ENCODE results near the gene GRIN2A. TPM values are rescaled to one million over a fixed set of nuclear protein-coding genes. Genes with fewer than 3 reads are reported as not detected.

Gene GRIN2A
- total RNA-seq, 1 donor from 2014 or later: 6.8 TPM

DNA sequence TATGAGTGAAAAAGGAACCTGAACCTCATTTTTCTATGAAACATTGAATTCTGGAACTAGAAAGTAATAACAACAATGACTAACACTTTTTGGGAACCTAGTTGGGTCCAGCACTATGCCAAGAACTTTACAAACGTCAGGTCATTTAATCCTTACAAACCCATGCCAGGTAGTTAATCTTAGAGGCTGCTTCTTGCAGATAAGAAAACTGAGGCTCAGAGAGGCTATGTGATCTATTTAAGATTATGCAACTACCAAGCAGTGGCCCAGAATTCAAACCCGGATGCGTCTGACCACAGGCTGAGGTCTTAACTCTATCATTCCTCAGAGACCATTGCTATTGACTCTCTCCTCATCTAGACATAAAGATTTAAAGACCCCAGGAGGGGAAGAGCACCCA, 358.7 kb downstream of the GRIN2A start:
- H3K4me1 Mint-ChIP-seq (ENCODE audit: low read depth, unreplicated experiment): peaks cover 17% of the 10 kb centered on the region

DNA sequence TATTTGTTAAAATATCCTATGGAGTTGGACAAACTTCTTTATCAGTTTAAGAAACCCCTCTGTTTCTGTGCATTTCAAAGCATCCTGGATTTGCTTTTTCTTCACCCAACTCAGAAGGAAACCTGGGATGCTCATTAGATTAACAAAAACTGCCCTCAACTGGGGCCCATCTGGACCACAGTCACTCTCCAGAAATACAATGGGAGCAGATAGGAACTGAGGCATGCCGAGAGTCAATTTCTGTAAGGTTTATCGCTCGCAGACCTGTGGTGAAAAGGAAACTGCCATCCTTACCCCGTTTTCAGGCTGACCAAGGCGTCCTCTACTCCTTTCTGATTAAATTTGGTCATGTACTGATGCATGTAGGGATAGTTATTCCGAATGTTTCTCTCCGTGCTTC, 360.3 kb downstream of the GRIN2A start:
- TF ChIP-seq, protein P1, sequence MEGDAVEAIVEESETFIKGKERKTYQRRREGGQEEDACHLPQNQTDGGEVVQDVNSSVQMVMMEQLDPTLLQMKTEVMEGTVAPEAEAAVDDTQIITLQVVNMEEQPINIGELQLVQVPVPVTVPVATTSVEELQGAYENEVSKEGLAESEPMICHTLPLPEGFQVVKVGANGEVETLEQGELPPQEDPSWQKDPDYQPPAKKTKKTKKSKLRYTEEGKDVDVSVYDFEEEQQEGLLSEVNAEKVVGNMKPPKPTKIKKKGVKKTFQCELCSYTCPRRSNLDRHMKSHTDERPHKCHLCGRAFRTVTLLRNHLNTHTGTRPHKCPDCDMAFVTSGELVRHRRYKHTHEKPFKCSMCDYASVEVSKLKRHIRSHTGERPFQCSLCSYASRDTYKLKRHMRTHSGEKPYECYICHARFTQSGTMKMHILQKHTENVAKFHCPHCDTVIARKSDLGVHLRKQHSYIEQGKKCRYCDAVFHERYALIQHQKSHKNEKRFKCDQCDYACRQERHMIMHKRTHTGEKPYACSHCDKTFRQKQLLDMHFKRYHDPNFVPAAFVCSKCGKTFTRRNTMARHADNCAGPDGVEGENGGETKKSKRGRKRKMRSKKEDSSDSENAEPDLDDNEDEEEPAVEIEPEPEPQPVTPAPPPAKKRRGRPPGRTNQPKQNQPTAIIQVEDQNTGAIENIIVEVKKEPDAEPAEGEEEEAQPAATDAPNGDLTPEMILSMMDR (IDR thresholded peaks at IDR 0.05; ENCODE audit: partially characterized antibody, unreplicated experiment): no peak
- Mint-ChIP-seq H3K27ac (ENCODE audit: unreplicated experiment) (no peak overlapping the region), H3K27me3 (ENCODE audit: unreplicated experiment) (peaks cover 4% of the 10 kb centered on the region), H3K9me3 (ENCODE audit: unreplicated experiment) (no peaks in the 10 kb centered on the region), H3K4me1 (ENCODE audit: low read depth, unreplicated experiment) (peaks cover 20% of the 10 kb centered on the region), H3K36me3 (ENCODE audit: unreplicated experiment) (no peaks in the 10 kb centered on the region), H3K4me3 (ENCODE audit: unreplicated experiment) (no peak overlapping the region)
- no peak for DNase-seq

More for the DNA sequence above, 358.7 kb downstream of the GRIN2A start:
- H3K27me3 Mint-ChIP-seq (ENCODE audit: unreplicated experiment): peaks cover 4% of the 10 kb centered on the region
- H3K27ac Mint-ChIP-seq (ENCODE audit: unreplicated experiment): no peak overlapping the region
- H3K9me3 Mint-ChIP-seq (ENCODE audit: unreplicated experiment): no peaks in the 10 kb centered on the region
- TF ChIP-seq, protein P1 (IDR thresholded peaks at IDR 0.05; ENCODE audit: partially characterized antibody, unreplicated experiment): no peak
- H3K36me3 Mint-ChIP-seq (ENCODE audit: unreplicated experiment): no peaks in the 10 kb centered on the region
- no peak overlapping the region for H3K4me3 Mint-ChIP-seq (ENCODE audit: unreplicated experiment)
- no peak for DNase-seq

- no peak overlapping the region for H3K4me3 Mint-ChIP-seq (ENCODE audit: unreplicated experiment)
- DNase-seq: no peak
- H3K4me1 Mint-ChIP-seq (ENCODE audit: low read depth, unreplicated experiment): peaks cover 17% of the 10 kb centered on the region
- H3K36me3 Mint-ChIP-seq (ENCODE audit: unreplicated experiment): no peaks in the 10 kb centered on the region
- peaks cover 1% of the 10 kb centered on the region for H3K27me3 Mint-ChIP-seq (ENCODE audit: unreplicated experiment)
- H3K27ac Mint-ChIP-seq (ENCODE audit: unreplicated experiment): no peak overlapping the region
- no peaks in the 10 kb centered on the region for H3K9me3 Mint-ChIP-seq (ENCODE audit: unreplicated experiment)
- TF ChIP-seq, protein P1 (IDR thresholded peaks at IDR 0.05; ENCODE audit: partially characterized antibody, unreplicated experiment): no peak
Observed at GRCh38 chr16:9821331-9821730, 360.9 kb downstream of the GRIN2A start.

GRCh38 chr16:9820476-9821246, 361.6 kb downstream of the GRIN2A start:
- TF ChIP-seq, protein P1 (IDR thresholded peaks at IDR 0.05; ENCODE audit: partially characterized antibody, unreplicated experiment): no peak
- H3K4me3 Mint-ChIP-seq (ENCODE audit: unreplicated experiment): no peak overlapping the region
- DNase-seq: peak; percentile 20
- H3K27ac Mint-ChIP-seq (ENCODE audit: unreplicated experiment): no peak overlapping the region
- H3K27me3 Mint-ChIP-seq (ENCODE audit: unreplicated experiment): peaks cover 1% of the 10 kb centered on the region
- H3K36me3 Mint-ChIP-seq (ENCODE audit: unreplicated experiment): no peaks in the 10 kb centered on the region
- H3K4me1 Mint-ChIP-seq (ENCODE audit: low read depth, unreplicated experiment): peaks cover 20% of the 10 kb centered on the region
- H3K9me3 Mint-ChIP-seq (ENCODE audit: unreplicated experiment): no peaks in the 10 kb centered on the region

GRCh38 chr16:9818702-9819101, 363.5 kb downstream of the GRIN2A start:
- peaks cover 21% of the 10 kb centered on the region for H3K4me1 Mint-ChIP-seq (ENCODE audit: low read depth, unreplicated experiment)
- H3K4me3 Mint-ChIP-seq (ENCODE audit: unreplicated experiment): no peak overlapping the region
- no peaks in the 10 kb centered on the region for H3K36me3 Mint-ChIP-seq (ENCODE audit: unreplicated experiment)
- peaks cover under 1% of the 10 kb centered on the region for H3K27me3 Mint-ChIP-seq (ENCODE audit: unreplicated experiment)
- no peak overlapping the region for H3K27ac Mint-ChIP-seq (ENCODE audit: unreplicated experiment)
- DNase-seq: no peak
- TF ChIP-seq, protein P1 (IDR thresholded peaks at IDR 0.05; ENCODE audit: partially characterized antibody, unreplicated experiment): no peak
- peaks cover 1% of the 10 kb centered on the region for H3K9me3 Mint-ChIP-seq (ENCODE audit: unreplicated experiment)

Data from glutamatergic neuron (in vitro differentiated cells).